ENCODE results near the gene LRIT2.

- TF ChIP-seq CTCF (IDR thresholded peaks at IDR 0.05) (no peak), POLR2A (IDR thresholded peaks at IDR 0.05) (no peak)
These were observed 30.8 kb downstream of the LRIT2 start, which contains the start of gene CDHR1 for GRCh38 chr10:84194424-84195043.

All from adrenal gland (tissue), 5 donors.